ENCODE results near the gene MEF2C. TPM values are rescaled to one million over a fixed set of nuclear protein-coding genes. Genes with fewer than 3 reads are reported as not detected.

The MEF2C gene
- total RNA-seq, 2 experiments from 2014 or later: 0.10 to 0.17 TPM

DNA sequence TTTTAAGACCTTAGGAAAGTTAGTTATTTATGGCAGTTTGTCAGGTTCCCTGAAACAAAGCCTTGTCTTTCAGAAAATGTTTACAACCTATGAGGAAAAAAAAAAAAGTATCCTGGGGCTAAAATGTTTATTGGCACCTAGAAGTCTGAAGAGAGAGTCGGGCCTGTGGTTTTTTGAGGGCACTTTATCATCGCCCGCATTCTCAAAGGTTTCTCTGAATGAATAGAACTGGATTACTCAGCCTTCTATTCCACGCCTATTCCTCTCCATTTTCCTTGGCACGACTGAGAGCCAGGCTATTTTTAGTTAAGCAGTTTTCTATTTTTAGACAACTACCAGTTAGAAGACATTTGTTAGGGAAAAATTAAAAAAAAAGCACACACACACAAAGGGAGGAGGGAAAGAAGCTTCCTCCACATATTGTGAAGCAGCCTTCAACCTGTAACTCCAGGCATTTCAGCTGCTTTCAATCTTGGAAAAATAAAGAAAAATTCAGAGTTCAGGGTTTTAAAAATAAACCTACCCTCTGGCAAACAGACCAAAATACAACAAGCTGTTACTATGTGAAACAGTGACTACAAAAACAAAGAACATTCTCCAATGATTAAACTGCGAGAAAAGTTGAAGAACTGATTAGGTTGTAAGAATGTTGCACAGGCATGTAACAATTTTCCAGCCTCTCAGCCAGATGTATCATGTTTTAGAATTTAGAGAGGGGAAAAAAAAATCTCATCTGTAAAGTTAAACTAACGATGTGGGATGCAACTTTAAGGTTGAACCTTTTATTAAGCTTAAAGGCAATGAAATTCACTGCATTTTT, 97.0 kb downstream of the MEF2C start:
- Mint-ChIP-seq H3K27me3 (peaks cover 14% of the 10 kb centered on the region), H3K9me3 (no peaks in the 10 kb centered on the region), H3K36me3 (ENCODE audit: low read depth) (no peaks in the 10 kb centered on the region), H3K27ac (no peak overlapping the region), H3K4me1 (no peaks in the 10 kb centered on the region), H3K4me3 (no peak overlapping the region)
- ChIA-PET POLR2A (no interaction called here), CTCF (interaction anchor here (0.5 kb wide), 1 partner anchor 1764 kb away, joined by 3 read pairs; no protein-coding TSS in a partner anchor)
- no peak for DNase-seq

DNA sequence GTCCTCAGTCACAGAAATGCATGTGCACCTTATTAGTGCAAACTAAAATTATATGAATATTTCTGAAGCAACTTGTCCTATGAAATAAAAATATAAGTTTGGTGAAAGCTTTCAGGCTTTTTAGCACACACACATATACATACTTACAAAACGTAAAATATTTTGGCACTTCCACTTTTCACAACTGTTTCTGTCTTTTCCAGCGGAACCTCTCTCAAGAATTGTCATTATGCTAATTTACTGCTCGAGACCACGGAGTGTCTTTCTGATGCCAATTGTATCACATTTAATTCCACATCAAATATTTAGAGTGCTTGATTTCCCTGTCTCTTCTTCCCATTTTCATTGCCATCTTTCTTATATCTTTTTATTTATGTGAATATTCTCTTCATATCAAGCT, 100.4 kb downstream of the MEF2C start:
- no peak overlapping the region for H3K27ac Mint-ChIP-seq
- peaks cover 14% of the 10 kb centered on the region for H3K27me3 Mint-ChIP-seq
- ChIA-PET CTCF (no interaction called here), POLR2A (no interaction called here)
- DNase-seq: no peak
- H3K4me1 Mint-ChIP-seq: no peaks in the 10 kb centered on the region
- no peak overlapping the region for H3K4me3 Mint-ChIP-seq
- H3K9me3 Mint-ChIP-seq: no peaks in the 10 kb centered on the region
- no peaks in the 10 kb centered on the region for H3K36me3 Mint-ChIP-seq (ENCODE audit: low read depth)

DNA sequence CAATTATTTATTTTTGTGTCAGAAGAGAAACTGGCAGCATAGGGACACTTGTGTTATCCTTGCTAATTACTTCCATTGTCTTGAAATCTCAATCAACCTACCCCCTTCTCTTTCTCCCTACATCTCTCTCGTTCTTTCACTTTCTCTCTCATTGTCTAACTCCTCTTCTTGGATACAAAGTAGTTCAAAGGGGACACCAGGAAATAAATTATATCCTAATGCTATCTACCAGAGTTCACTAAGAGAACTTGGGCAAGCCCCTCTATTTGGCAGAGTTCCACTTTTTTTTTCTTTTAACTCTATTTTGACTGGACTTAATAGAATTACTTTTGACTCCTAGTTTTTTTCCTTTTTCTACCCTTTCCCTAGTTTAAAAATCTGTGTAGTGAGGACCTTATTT, 102.2 kb downstream of the MEF2C start:
- H3K4me1 Mint-ChIP-seq: no peaks in the 10 kb centered on the region
- no peak overlapping the region for H3K27ac Mint-ChIP-seq
- H3K9me3 Mint-ChIP-seq: no peaks in the 10 kb centered on the region
- no peaks in the 10 kb centered on the region for H3K36me3 Mint-ChIP-seq (ENCODE audit: low read depth)
- CTCF ChIA-PET: no interaction called here
- H3K27me3 Mint-ChIP-seq: peaks cover 7% of the 10 kb centered on the region
- H3K4me3 Mint-ChIP-seq: no peak overlapping the region
- POLR2A ChIA-PET: no interaction called here
- DNase-seq: no peak

DNA sequence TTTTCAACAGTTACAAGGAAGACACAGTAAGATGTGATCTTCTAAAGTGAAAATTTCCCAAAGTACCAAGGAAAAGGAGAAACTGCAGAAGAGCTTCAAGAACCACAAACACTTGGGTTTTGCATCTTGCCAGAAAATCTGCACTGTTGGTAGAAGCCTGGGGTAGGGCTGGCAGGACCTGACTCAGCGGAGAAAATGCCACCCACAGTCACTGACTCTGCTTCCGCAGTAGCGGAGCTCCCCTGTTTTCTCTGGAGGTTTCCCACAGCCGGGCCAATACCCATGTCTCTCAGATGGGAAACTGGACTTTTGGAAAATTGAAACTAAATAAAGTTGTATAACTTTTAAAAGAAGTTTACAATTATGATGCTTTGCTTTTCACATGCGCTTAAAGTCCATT, 104.2 kb downstream of the MEF2C start:
- H3K27ac Mint-ChIP-seq: no peak overlapping the region
- DNase-seq: no peak
- H3K4me1 Mint-ChIP-seq: no peaks in the 10 kb centered on the region
- POLR2A ChIA-PET: no interaction called here
- H3K9me3 Mint-ChIP-seq: no peaks in the 10 kb centered on the region
- no peak overlapping the region for H3K4me3 Mint-ChIP-seq
- CTCF ChIA-PET: no interaction called here
- H3K36me3 Mint-ChIP-seq (ENCODE audit: low read depth): no peaks in the 10 kb centered on the region
- H3K27me3 Mint-ChIP-seq: peaks cover 5% of the 10 kb centered on the region

DNA sequence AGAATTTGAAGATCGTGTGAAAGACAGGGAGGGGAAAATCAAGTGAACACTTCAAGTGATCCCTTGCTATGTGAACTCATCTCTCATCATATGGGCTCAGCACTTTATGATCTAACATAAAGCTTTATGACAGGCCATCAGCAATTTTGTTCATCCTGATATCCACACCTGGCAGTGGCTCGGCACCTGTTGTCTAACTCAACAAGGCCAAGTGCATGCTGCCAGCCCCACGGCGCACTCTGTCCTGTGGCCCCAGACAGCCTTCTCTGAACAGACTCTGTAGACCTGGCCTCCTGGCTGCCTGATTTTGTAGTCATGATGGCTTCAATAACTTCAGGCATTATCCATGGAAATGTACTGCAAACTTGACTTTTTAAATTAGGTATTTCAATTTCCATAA, 106.3 kb downstream of the MEF2C start:
- H3K27ac Mint-ChIP-seq: no peak overlapping the region
- H3K36me3 Mint-ChIP-seq (ENCODE audit: low read depth): no peaks in the 10 kb centered on the region
- DNase-seq: no peak
- ChIA-PET CTCF (no interaction called here), POLR2A (no interaction called here)
- peaks cover 2% of the 10 kb centered on the region for H3K27me3 Mint-ChIP-seq
- no peaks in the 10 kb centered on the region for H3K4me1 Mint-ChIP-seq
- H3K9me3 Mint-ChIP-seq: no peaks in the 10 kb centered on the region
- H3K4me3 Mint-ChIP-seq: no peak overlapping the region

DNA sequence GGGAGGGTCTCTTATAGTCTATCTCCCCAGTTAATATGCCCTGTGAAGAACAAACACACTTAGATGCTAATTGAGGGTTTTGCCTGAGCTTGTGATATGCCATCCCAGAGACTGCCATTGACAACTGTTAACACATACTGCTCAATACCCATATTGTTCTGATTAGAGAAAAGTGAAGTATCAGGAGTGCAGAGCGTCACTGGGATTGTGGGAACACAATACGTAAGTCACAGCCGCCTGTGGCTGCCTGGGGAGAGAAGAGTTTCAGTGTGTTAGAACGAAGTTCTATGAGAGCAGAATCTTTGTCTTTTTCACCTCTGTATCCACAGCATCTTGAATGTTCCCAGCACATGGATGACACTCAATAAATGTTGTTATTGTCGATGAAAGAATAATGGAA, 110.2 kb downstream of the MEF2C start:
- DNase-seq: no peak
- Mint-ChIP-seq H3K4me3 (no peak overlapping the region), H3K36me3 (ENCODE audit: low read depth) (no peaks in the 10 kb centered on the region), H3K4me1 (no peaks in the 10 kb centered on the region), H3K27ac (no peak overlapping the region), H3K9me3 (no peaks in the 10 kb centered on the region), H3K27me3 (peaks cover 1% of the 10 kb centered on the region)
- CTCF ChIA-PET: no interaction called here
- POLR2A ChIA-PET: no interaction called here

DNA sequence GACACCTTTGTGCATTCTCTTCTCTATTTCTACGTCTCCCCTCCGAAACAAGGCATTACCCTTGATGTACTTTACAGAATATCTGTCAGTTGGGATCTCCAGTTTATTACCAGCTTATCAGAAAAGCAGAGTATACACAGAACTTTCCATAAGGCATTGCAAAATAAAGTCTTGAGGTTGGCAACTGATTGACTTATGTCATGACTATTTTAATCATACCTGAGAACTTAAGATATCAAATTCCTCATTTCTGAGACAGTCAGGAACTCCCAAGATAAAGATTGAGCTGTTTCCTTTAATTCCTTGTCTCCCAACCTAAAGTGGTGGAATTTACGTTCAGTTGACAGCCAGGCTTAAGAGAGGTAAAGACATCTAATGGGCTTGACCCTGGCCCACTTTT, 110.9 kb downstream of the MEF2C start:
- H3K4me1 Mint-ChIP-seq: no peaks in the 10 kb centered on the region
- H3K27ac Mint-ChIP-seq: no peak overlapping the region
- peaks cover 1% of the 10 kb centered on the region for H3K27me3 Mint-ChIP-seq
- H3K36me3 Mint-ChIP-seq (ENCODE audit: low read depth): no peaks in the 10 kb centered on the region
- H3K4me3 Mint-ChIP-seq: no peak overlapping the region
- ChIA-PET CTCF (no interaction called here), POLR2A (no interaction called here)
- H3K9me3 Mint-ChIP-seq: no peaks in the 10 kb centered on the region
- no peak for DNase-seq

DNA sequence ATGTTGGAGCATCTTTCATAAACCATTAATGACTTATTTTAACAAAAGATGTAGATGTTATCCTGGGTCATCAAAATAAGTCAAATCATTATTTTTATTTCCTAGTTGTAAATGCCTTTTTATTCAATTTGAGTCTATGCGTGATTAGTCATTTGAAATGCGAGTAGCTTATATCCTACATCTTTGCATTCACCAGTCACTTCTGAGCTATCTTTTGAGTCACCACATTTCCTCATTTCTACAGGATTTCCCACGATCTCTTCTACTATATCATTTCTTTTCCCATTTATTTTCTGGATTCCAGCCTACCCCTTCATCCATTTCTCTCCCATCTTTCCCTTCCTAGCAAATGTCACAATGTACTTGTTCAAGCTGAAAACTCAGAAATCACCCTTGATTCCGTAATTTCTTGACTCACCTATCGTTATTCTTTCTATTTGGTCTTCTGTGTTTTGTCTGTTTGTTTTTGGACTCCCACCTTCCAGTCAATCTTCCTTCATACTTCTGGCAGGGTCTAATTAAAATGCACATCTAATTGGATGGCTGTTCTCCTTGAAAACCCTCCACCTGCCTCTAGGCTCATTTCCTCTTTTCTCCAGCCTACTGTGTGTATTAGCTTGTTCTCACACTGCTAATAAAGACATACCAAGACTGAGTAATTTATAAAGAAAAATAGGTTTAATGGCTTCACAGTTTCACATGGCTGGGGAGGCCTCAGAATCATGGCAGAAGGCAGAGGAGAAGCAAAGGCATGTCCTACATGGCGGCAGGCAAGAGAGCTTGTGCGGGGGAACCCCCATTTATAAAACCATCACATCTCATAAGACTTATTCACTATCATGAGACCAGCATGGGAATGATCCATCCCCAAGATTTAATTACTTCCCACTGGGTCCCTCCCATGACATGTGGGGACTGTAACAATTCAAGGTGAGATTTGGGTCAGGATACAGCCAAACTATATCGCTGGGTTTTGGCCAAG, 112.4 kb downstream of the MEF2C start:
- Mint-ChIP-seq H3K27me3 (peaks cover 3% of the 10 kb centered on the region), H3K4me3 (no peak overlapping the region), H3K4me1 (no peaks in the 10 kb centered on the region), H3K27ac (no peak overlapping the region), H3K9me3 (no peaks in the 10 kb centered on the region), H3K36me3 (ENCODE audit: low read depth) (no peaks in the 10 kb centered on the region)
- CTCF ChIA-PET: no interaction called here
- no peak for DNase-seq
- POLR2A ChIA-PET: no interaction called here

DNA sequence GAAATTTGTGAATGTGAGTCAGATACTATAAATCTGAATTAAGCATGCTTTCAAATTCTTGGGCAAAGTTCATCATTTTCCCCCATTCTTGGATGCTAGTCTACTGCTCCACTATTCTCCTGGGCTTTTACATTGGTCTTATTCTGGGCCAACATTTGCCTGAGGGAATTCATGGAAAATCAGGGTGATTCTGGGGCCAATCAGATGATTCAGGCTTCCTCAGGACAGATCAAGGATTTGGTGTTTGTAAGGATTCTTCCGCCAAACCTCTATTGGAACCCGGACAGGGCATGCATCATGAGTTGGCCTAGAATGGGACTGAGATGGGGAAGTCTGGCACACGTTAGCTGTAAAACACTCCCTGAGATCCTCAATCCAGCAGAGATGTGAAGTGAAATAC, 113.8 kb downstream of the MEF2C start:
- ChIA-PET POLR2A (no interaction called here), CTCF (no interaction called here)
- no peak for DNase-seq
- Mint-ChIP-seq H3K27ac (no peak overlapping the region), H3K9me3 (no peaks in the 10 kb centered on the region), H3K36me3 (ENCODE audit: low read depth) (no peaks in the 10 kb centered on the region), H3K4me3 (no peak overlapping the region), H3K27me3 (peaks cover 3% of the 10 kb centered on the region), H3K4me1 (no peaks in the 10 kb centered on the region)

DNA sequence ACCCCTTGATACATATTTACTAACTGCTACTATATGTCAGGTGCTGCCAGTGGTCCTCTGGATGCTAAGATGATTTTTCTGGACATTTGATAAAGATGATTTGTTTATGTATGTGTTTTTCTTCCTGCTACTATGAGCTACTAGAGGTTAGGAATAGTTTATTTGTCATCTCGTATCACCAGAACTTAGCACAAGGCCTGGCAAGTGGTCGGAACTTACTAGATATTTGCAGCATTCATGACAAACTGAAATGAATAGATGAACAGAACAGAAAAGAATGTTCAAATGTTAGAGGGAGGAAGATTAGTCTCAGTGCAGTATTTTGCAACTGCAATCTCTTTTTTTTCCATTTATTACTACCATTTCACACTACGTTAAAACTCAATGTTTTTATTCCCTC, 114.6 kb downstream of the MEF2C start:
- Mint-ChIP-seq H3K27ac (no peak overlapping the region), H3K4me1 (no peaks in the 10 kb centered on the region), H3K9me3 (no peaks in the 10 kb centered on the region), H3K4me3 (no peak overlapping the region), H3K27me3 (peaks cover 3% of the 10 kb centered on the region), H3K36me3 (ENCODE audit: low read depth) (no peaks in the 10 kb centered on the region)
- no peak for DNase-seq
- ChIA-PET POLR2A (no interaction called here), CTCF (no interaction called here)

DNA sequence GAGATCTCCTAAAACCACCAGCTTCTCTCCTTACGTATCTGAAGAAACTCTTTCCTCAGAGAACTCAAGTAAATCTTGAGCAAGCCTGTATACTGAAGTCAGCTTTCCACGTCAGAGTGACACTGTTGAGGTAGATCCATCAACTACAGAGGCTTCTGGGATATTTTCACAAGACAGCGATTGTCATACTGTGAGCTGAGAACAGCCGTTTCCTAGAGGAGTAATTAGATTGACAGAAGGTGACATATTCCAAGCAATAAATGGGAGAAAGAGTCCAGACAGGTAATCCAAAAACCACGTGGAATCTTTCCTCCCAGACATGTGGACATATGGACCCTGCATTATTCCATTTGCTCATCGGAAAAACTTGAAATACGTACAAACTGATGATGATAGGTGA, 117.2 kb downstream of the MEF2C start:
- DNase-seq: no peak
- CTCF ChIA-PET: no interaction called here
- Mint-ChIP-seq H3K9me3 (no peaks in the 10 kb centered on the region), H3K4me3 (no peak overlapping the region), H3K4me1 (no peaks in the 10 kb centered on the region), H3K27me3 (peaks cover 3% of the 10 kb centered on the region), H3K36me3 (ENCODE audit: low read depth) (no peaks in the 10 kb centered on the region), H3K27ac (no peak overlapping the region)
- POLR2A ChIA-PET: no interaction called here

DNA sequence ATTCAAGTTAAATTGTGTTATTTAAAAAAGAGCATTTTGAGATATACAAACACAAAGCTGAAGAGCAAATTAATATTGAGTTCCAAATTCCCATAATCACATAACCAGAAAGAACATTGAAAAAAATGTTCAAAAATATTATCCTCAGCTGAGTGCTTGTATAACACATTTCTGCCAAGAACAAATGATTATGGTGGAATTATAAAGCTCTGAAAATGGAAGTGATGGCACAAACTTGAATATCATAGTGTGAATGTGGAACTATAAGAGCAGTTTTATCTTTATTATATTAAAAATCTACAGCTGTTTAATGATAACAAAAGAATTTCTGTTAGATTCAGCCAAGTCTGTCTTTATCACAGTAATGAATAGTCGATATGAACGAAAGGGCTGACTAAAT, 117.8 kb downstream of the MEF2C start:
- Mint-ChIP-seq H3K4me3 (no peak overlapping the region), H3K4me1 (no peaks in the 10 kb centered on the region), H3K9me3 (no peaks in the 10 kb centered on the region), H3K36me3 (ENCODE audit: low read depth) (no peaks in the 10 kb centered on the region), H3K27me3 (peaks cover 3% of the 10 kb centered on the region), H3K27ac (no peak overlapping the region)
- ChIA-PET CTCF (interaction anchor here (0.6 kb wide), 2 partner anchors 1587 to 1903 kb away, joined by 3 read pairs; no protein-coding TSS in a partner anchor), POLR2A (no interaction called here)
- no peak for DNase-seq

DNA sequence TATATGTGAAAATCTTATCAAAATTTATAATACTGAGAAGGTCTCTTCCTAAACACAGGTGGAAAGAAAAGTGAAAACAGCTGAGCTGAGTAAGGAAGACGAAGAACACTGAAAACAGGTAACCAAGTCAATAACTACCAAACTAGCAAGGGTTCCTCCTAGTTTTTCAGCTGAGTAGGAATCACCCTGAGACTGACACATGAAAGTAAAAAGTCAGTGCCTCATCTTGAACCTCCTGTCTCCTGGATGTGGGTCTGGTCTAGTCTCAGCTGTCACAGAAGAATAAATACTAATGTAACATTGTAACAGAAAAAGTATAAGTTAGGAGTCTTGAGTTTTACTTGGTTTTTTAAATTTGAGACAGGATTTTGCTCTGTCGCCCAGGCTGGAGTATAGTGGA, 121.0 kb downstream of the MEF2C start:
- CTCF ChIA-PET: no interaction called here

More for the DNA sequence above, 121.0 kb downstream of the MEF2C start:
- H3K4me1 Mint-ChIP-seq: no peaks in the 10 kb centered on the region
- no peak overlapping the region for H3K27ac Mint-ChIP-seq
- peaks cover 14% of the 10 kb centered on the region for H3K27me3 Mint-ChIP-seq
- no peaks in the 10 kb centered on the region for H3K36me3 Mint-ChIP-seq (ENCODE audit: low read depth)
- H3K4me3 Mint-ChIP-seq: no peak overlapping the region
- POLR2A ChIA-PET: no interaction called here
- DNase-seq: no peak
- H3K9me3 Mint-ChIP-seq: no peaks in the 10 kb centered on the region

Measured in activated CD4-positive, alpha-beta T cell treated with anti-CD3 and anti-CD28 coated beads, Interleukin-2, amount 10 ng/mL, durations not matched to agents 7 days and 5 days (primary cell).